MM.1S (cell line): ENCODE data around the gene ZNF439.
"Not testable (repeated sequence)": the region's sequence is repeated elsewhere in the genome, so short reads cannot be mapped to it uniquely, and the experiment has no call there.

Experiments
- DNase-seq: peaks from one replicate; pipeline ENCODE4 v3.0.0-alpha.2; 2015
- H2AFZ ChIP-seq: fragments of 300-600 bp; sonication (generic); 2 replicates; pipeline ENCODE4 v1.6.0; 2016; ENCODE audit warnings: antibody characterized with exemption, low read length
- H3F3A ChIP-seq: fragments of 300-600 bp; sonication (generic); 2 replicates; pipeline ENCODE4 v1.6.1; 2016; ENCODE audit warnings: mild to moderate bottlenecking, antibody characterized with exemption, low read length, moderate library complexity, mixed read lengths; ENCODE audit not compliant: insufficient read depth
- H3K27ac ChIP-seq: fragments of 300-600 bp; sonication (generic); 2 replicates; pipeline ENCODE4 v1.5.1; 2016; ENCODE audit warnings: mild to moderate bottlenecking, low read length
- H3K27me3 ChIP-seq: fragments of 300-600 bp; sonication (generic); replicated peaks from 2 replicates; pipeline ENCODE4 v1.6.0; 2016; ENCODE audit warnings: low read length; ENCODE audit not compliant: insufficient read depth
- H3K36me3 ChIP-seq: fragments of 300-600 bp; sonication (generic); replicated peaks from 2 replicates; pipeline ENCODE4 v1.6.1; 2016; ENCODE audit warnings: mild to moderate bottlenecking, low read length, mixed read lengths; ENCODE audit not compliant: insufficient read depth
- H3K4me1 ChIP-seq: fragments of 300-600 bp; sonication (generic); 2 replicates; pipeline ENCODE4 v1.6.1; 2016; ENCODE audit warnings: low read length, mixed read lengths
- H3K4me2 ChIP-seq: fragments of 300-600 bp; sonication (generic); 2 replicates; pipeline ENCODE4 v1.6.0; 2016; ENCODE audit warnings: low read depth, low read length
- H3K4me3 ChIP-seq: fragments of 300-600 bp; sonication (generic); 2 replicates; pipeline ENCODE4 v1.5.1; 2016; ENCODE audit warnings: low read length, mixed read lengths
- H3K79me2 ChIP-seq: fragments of 300-600 bp; sonication (generic); 2 replicates; pipeline ENCODE4 v1.6.1; 2016; ENCODE audit warnings: mixed run types, low read length, mixed read lengths
- H3K9ac ChIP-seq: fragments of 300-600 bp; sonication (generic); 2 replicates; pipeline ENCODE4 v1.6.1; 2016; ENCODE audit warnings: low read length, mixed read lengths
- H3K9me2 ChIP-seq: fragments of 300-600 bp; sonication (generic); replicated peaks from 2 replicates; pipeline ENCODE4 v1.6.1; 2016; ENCODE audit warnings: mild to moderate bottlenecking, low read length, mixed read lengths; ENCODE audit not compliant: insufficient read depth
- H3K9me3 ChIP-seq: fragments of 300-600 bp; sonication (generic); replicated peaks from 2 replicates; pipeline ENCODE4 v1.6.1; 2016; ENCODE audit warnings: mild to moderate bottlenecking, low read length, mixed read lengths; ENCODE audit not compliant: insufficient read depth
- H4K20me1 ChIP-seq: fragments of 300-600 bp; sonication (generic); 2 replicates; pipeline ENCODE4 v1.6.1; 2016; ENCODE audit warnings: mild to moderate bottlenecking, low read length, moderate library complexity, mixed read lengths; ENCODE audit not compliant: insufficient read depth
- EZH2 ChIP-seq: fragments of 300-600 bp; sonication (generic); optimal IDR thresholded peaks from 2 replicates; pipeline ENCODE3; 2017; ENCODE audit warnings: low read depth, mild to moderate bottlenecking, antibody characterized with exemption, low read length, mixed read lengths
- EZH2phosphoT487 ChIP-seq: fragments of 300-600 bp; sonication (generic); IDR thresholded peaks from 2 replicates; pipeline ENCODE4 v1.6.1; 2018; ENCODE audit warnings: antibody characterized with exemption, low read length
- TF ChIP-seq, protein P1 (sequence below): fragments of 300-600 bp; sonication (generic); IDR thresholded peaks from 2 replicates; pipeline ENCODE4 v1.5.1; 2016; ENCODE audit warnings: antibody characterized with exemption, low read length, mixed read lengths

Gene ZNF439

DNA sequence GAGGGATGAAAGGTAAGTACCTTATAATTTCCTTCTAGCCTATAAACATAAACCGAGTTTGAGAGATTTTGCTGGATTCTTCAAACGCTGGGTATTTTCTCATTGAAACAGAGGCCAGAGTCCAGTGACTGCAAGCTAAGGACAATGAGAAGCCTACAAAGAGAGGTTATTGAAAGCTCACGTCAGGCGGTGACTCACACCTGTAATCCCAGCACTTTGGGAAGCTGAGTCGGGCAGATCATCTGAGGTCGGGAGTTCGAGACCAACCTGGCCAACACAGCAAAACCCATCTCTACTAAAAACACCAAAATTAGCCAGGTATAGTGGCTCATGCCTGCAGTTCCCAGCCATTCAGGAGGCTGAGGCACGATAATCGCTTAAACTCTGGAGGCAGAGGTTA is 24.1 kb downstream of the ZNF439 start:
- no peaks in the 10 kb centered on the region for H3K4me1 ChIP-seq
- H3K27ac ChIP-seq: no peak overlapping the region
- H3K9me2 ChIP-seq: no peaks in the 10 kb centered on the region
- no peak overlapping the region for H2AFZ ChIP-seq
- no peak for DNase-seq
- 0 out of 2 replicates have a peak, but pooled peaks cover 3% of the 10 kb centered on the region for H3K27me3 ChIP-seq
- H3F3A ChIP-seq: no peaks in the 10 kb centered on the region
- peaks cover 3% of the 10 kb centered on the region; the same call in 1 of the 2 replicates for H3K9me3 ChIP-seq
- no peak overlapping the region for H3K4me2 ChIP-seq
- H3K36me3 ChIP-seq: no peaks in the 10 kb centered on the region
- H3K79me2 ChIP-seq: no peaks in the 10 kb centered on the region
- TF ChIP-seq EZH2phosphoT487: no peak
- TF ChIP-seq EZH2: no peak
- TF ChIP-seq, protein P1, sequence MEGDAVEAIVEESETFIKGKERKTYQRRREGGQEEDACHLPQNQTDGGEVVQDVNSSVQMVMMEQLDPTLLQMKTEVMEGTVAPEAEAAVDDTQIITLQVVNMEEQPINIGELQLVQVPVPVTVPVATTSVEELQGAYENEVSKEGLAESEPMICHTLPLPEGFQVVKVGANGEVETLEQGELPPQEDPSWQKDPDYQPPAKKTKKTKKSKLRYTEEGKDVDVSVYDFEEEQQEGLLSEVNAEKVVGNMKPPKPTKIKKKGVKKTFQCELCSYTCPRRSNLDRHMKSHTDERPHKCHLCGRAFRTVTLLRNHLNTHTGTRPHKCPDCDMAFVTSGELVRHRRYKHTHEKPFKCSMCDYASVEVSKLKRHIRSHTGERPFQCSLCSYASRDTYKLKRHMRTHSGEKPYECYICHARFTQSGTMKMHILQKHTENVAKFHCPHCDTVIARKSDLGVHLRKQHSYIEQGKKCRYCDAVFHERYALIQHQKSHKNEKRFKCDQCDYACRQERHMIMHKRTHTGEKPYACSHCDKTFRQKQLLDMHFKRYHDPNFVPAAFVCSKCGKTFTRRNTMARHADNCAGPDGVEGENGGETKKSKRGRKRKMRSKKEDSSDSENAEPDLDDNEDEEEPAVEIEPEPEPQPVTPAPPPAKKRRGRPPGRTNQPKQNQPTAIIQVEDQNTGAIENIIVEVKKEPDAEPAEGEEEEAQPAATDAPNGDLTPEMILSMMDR: no peak
- no peak overlapping the region for H3K9ac ChIP-seq
- H4K20me1 ChIP-seq: no peaks in the 10 kb centered on the region
- H3K4me3 ChIP-seq: no peak overlapping the region

DNA sequence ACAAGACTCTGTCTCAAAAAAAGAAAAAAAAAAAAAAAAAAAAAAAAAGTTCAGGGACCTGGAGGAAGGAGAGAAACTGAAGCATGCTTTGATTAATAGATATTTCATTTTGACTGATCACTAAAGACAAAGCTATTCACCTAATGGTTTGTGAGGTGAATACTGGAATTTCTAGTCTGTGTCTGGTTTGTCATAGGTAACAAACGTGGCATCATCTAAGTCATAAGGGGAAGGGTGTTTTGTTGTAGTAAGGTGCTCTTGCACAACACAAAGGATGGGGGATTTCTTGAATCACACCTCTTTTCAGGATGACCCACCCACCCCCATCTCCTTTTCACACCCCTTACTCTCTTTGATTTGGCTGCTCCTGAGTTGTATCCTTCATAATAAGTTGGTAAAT is 25.2 kb downstream of the ZNF439 start:
- H3K4me2 ChIP-seq: no peak overlapping the region
- H4K20me1 ChIP-seq: no peaks in the 10 kb centered on the region
- no peaks in the 10 kb centered on the region for H3K79me2 ChIP-seq
- H2AFZ ChIP-seq: no peak overlapping the region
- H3K36me3 ChIP-seq: no peaks in the 10 kb centered on the region
- no peak for TF ChIP-seq EZH2
- TF ChIP-seq, protein P1: no peak
- no peak for TF ChIP-seq EZH2phosphoT487
- no peaks in the 10 kb centered on the region for H3K4me1 ChIP-seq
- H3K27me3 ChIP-seq: 0 out of 2 replicates have a peak, but pooled peaks cover 3% of the 10 kb centered on the region
- no peak overlapping the region for H3K9ac ChIP-seq
- DNase-seq: no peak
- peaks cover 1% of the 10 kb centered on the region; the same call in 1 of the 2 replicates for H3K9me3 ChIP-seq
- H3F3A ChIP-seq: no peaks in the 10 kb centered on the region
- no peak overlapping the region for H3K4me3 ChIP-seq
- H3K9me2 ChIP-seq: no peaks in the 10 kb centered on the region
- no peak overlapping the region for H3K27ac ChIP-seq

DNA sequence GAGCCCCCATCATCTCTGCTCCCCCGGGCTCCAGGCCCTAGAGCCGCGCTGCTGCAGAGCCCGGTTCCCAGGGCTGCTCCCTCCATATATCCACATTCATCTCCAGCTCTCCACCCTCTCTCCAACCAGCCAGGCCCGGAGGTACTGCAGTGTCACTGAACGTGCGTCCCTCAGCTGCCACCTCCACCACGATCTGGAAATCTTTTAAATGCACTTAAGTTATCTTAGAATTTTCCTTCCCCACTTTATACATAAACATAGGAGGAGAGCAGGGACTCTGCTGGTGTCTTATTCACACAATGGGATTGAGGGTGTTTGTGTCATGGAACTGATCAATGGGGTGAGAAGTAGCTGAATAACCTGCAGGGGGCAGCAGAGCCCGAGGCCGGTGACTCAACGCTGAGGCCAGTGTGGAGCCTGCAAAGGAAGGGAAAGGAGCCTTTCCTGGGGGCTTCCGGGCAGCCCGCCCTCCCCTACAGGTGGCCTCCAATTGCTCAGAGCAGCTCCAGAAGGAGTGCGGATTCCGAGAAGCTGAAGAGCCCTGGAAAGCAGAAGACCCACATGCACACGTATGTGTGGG is 31.3 kb downstream of the ZNF439 start:
- H3K9me3 ChIP-seq, H3F3A ChIP-seq, H3K79me2 ChIP-seq, H2AFZ ChIP-seq, H3K9ac ChIP-seq, H4K20me1 ChIP-seq, H3K36me3 ChIP-seq, H3K27me3 ChIP-seq, H3K27ac ChIP-seq, H3K4me1 ChIP-seq, H3K4me2 ChIP-seq, H3K4me3 ChIP-seq, H3K9me2 ChIP-seq: not testable (repeated sequence)
- TF ChIP-seq, protein P1: peak; percentile 47
- peak; percentile 27 for DNase-seq
